ENCODE data around the gene TRPM3.

The TRPM3 gene

GRCh38 chr9:70940605-70941004 is 180.8 kb downstream of the TRPM3 start:
- Histone ChIP-seq H2AFZ (ENCODE audit: low read depth, low read length) (no peak overlapping the region), H3K36me3 (replicated peaks; ENCODE audit: low read depth, low read length) (no peaks in the 10 kb centered on the region), H3K4me2 (ENCODE audit: low read length) (no peak overlapping the region), H3K9me3 (ENCODE audit: insufficient read depth, low read length) (no peaks in the 10 kb centered on the region), H3K9ac (ENCODE audit: low read length) (no peak overlapping the region), H3K4me3 (ENCODE audit: low read length) (no peak overlapping the region), H3K79me2 (ENCODE audit: low read length) (no peaks in the 10 kb centered on the region), H3K27ac (ENCODE audit: low read length) (no peak overlapping the region), H4K20me1 (ENCODE audit: insufficient read depth, low read length) (no peaks in the 10 kb centered on the region), H3K4me1 (ENCODE audit: low read length) (no peaks in the 10 kb centered on the region), H3K27me3 (ENCODE audit: low read depth, low read length) (peaks cover 17% of the 10 kb centered on the region)
- TF ChIP-seq EZH2phosphoT487 (IDR thresholded peaks at IDR 0.05; ENCODE audit: low read depth) (no peak), CTCF (IDR thresholded peaks at IDR 0.05; ENCODE audit: low read depth, low read length) (no peak)

- Histone ChIP-seq H3K79me2 (ENCODE audit: low read length) (no peaks in the 10 kb centered on the region), H3K27me3 (ENCODE audit: low read depth, low read length) (peaks cover 20% of the 10 kb centered on the region)
- TF ChIP-seq EZH2phosphoT487 (IDR thresholded peaks at IDR 0.05; ENCODE audit: low read depth) (no peak), CTCF (IDR thresholded peaks at IDR 0.05; ENCODE audit: low read depth, low read length) (no peak)
These were observed 184.9 kb downstream of the TRPM3 start for GRCh38 chr9:70936536-70936935.

GRCh38 chr9:70935856-70936255 is 185.6 kb downstream of the TRPM3 start:
- Histone ChIP-seq H3K9me3 (ENCODE audit: insufficient read depth, low read length) (no peaks in the 10 kb centered on the region), H4K20me1 (ENCODE audit: insufficient read depth, low read length) (no peaks in the 10 kb centered on the region), H3K27ac (ENCODE audit: low read length) (no peak overlapping the region), H3K4me1 (ENCODE audit: low read length) (no peaks in the 10 kb centered on the region), H3K36me3 (replicated peaks; ENCODE audit: low read depth, low read length) (no peaks in the 10 kb centered on the region), H2AFZ (ENCODE audit: low read depth, low read length) (no peak overlapping the region), H3K9ac (ENCODE audit: low read length) (no peak overlapping the region), H3K79me2 (ENCODE audit: low read length) (no peaks in the 10 kb centered on the region), H3K4me3 (ENCODE audit: low read length) (no peak overlapping the region), H3K27me3 (ENCODE audit: low read depth, low read length) (peaks cover 20% of the 10 kb centered on the region), H3K4me2 (ENCODE audit: low read length) (no peak overlapping the region)
- TF ChIP-seq CTCF (IDR thresholded peaks at IDR 0.05; ENCODE audit: low read depth, low read length) (no peak), EZH2phosphoT487 (IDR thresholded peaks at IDR 0.05; ENCODE audit: low read depth) (no peak)

More at GRCh38 chr9:70936536-70936935, 184.9 kb downstream of the TRPM3 start:
- no peaks in the 10 kb centered on the region for H4K20me1 ChIP-seq (ENCODE audit: insufficient read depth, low read length)
- H3K4me1 ChIP-seq (ENCODE audit: low read length), result no peaks in the 10 kb centered on the region
- no peak overlapping the region for H3K9ac ChIP-seq (ENCODE audit: low read length)
- H2AFZ ChIP-seq (ENCODE audit: low read depth, low read length), result no peak overlapping the region
- H3K9me3 ChIP-seq (ENCODE audit: insufficient read depth, low read length), result no peaks in the 10 kb centered on the region
- no peaks in the 10 kb centered on the region for H3K36me3 ChIP-seq (replicated peaks; ENCODE audit: low read depth, low read length)
- H3K4me2 ChIP-seq (ENCODE audit: low read length), result no peak overlapping the region
- H3K4me3 ChIP-seq (ENCODE audit: low read length), result no peak overlapping the region
- no peak overlapping the region for H3K27ac ChIP-seq (ENCODE audit: low read length)

GRCh38 chr9:70934642-70935041 is 186.8 kb downstream of the TRPM3 start:
- Histone ChIP-seq H3K27ac (ENCODE audit: low read length) (no peak overlapping the region), H3K27me3 (ENCODE audit: low read depth, low read length) (peaks cover 17% of the 10 kb centered on the region), H4K20me1 (ENCODE audit: insufficient read depth, low read length) (no peaks in the 10 kb centered on the region), H3K79me2 (ENCODE audit: low read length) (no peaks in the 10 kb centered on the region), H3K9ac (ENCODE audit: low read length) (no peak overlapping the region), H3K4me3 (ENCODE audit: low read length) (no peak overlapping the region), H3K4me1 (ENCODE audit: low read length) (no peaks in the 10 kb centered on the region), H3K36me3 (replicated peaks; ENCODE audit: low read depth, low read length) (no peaks in the 10 kb centered on the region), H3K4me2 (ENCODE audit: low read length) (no peak overlapping the region), H2AFZ (ENCODE audit: low read depth, low read length) (no peak overlapping the region), H3K9me3 (ENCODE audit: insufficient read depth, low read length) (no peaks in the 10 kb centered on the region)
- TF ChIP-seq CTCF (IDR thresholded peaks at IDR 0.05; ENCODE audit: low read depth, low read length) (no peak), EZH2phosphoT487 (IDR thresholded peaks at IDR 0.05; ENCODE audit: low read depth) (no peak)

All from OCI-LY3 (cell line).